ENCODE measurements around the gene FCN2. TPM values are rescaled to one million over a fixed set of nuclear protein-coding genes. Genes with fewer than 3 reads are reported as not detected.

The FCN2 gene
- total RNA-seq, 2 experiments from 2014 or later, result not detected

DNA sequence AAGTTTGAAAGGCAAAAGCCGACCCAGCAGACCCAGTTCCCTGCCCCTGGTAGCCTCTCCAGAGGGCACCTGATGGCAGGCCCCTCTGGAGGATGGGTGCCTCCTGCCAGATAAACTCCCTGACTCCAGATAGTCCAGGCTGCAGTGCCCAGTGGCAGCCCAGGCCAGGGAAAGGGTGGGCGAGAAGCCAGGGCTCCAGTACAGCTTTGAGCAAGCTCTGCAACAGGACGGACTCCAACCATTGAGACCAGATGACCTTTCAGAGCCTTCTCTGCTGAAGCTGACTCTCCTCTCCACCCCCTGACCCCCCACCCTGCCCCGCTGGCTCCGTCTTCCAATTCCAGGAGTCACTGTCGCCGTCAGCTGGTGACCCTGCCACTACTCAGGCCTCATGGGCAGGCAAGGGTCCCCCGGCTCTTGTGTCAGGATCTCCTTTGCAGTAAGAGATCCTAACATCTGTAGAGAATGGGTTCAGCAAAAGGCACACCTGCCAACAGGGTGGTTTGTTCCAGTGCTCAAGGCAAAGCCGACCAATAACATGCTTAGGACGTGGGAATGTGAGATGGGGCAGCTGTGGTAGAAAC, 52.6 kb downstream of the FCN2 start:
- H3K27ac Mint-ChIP-seq, result no peak overlapping the region
- ATAC-seq (ENCODE audit: poor library complexity), result no peak
- intact Hi-C loops (cut with DNase I, micrococcal nuclease), result no loop called here
- CTCF ChIA-PET, result no interaction called here
- Histone ChIP-seq H3K27me3 (ENCODE audit: control insufficient read depth in 1 of 2, insufficient read depth in 2 of 2, low read length in 2 of 2) (peaks cover 4 to 6% of the 10 kb centered on the region in 2 experiments), H3K27ac (ENCODE audit: low read depth in 1 of 2, low read length in 2 of 2) (no peak overlapping the region), H3K4me3 (ENCODE audit: low read length) (no peak overlapping the region), H3K36me3 (ENCODE audit: insufficient read depth, low read length) (no peaks in the 10 kb centered on the region), H3K4me1 (ENCODE audit: insufficient read depth, low read length) (peaks cover 2% of the 10 kb centered on the region), H3K9me3 (ENCODE audit: control insufficient read depth in 1 of 2, insufficient read depth in 1 of 2, low read length in 2 of 2) (no peaks in the 10 kb centered on the region)
- TF ChIP-seq, protein P1, sequence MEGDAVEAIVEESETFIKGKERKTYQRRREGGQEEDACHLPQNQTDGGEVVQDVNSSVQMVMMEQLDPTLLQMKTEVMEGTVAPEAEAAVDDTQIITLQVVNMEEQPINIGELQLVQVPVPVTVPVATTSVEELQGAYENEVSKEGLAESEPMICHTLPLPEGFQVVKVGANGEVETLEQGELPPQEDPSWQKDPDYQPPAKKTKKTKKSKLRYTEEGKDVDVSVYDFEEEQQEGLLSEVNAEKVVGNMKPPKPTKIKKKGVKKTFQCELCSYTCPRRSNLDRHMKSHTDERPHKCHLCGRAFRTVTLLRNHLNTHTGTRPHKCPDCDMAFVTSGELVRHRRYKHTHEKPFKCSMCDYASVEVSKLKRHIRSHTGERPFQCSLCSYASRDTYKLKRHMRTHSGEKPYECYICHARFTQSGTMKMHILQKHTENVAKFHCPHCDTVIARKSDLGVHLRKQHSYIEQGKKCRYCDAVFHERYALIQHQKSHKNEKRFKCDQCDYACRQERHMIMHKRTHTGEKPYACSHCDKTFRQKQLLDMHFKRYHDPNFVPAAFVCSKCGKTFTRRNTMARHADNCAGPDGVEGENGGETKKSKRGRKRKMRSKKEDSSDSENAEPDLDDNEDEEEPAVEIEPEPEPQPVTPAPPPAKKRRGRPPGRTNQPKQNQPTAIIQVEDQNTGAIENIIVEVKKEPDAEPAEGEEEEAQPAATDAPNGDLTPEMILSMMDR (IDR thresholded peaks at IDR 0.05), result no peak
- POLR2A ChIA-PET, result no interaction called here
- DNase-seq, result no peak
- H3K27me3 Mint-ChIP-seq, result peaks cover 25% of the 10 kb centered on the region
- H3K36me3 Mint-ChIP-seq (ENCODE audit: low read depth), result no peaks in the 10 kb centered on the region
- no peaks in the 10 kb centered on the region for H3K9me3 Mint-ChIP-seq
- no peaks in the 10 kb centered on the region for H3K4me1 Mint-ChIP-seq (ENCODE audit: low read depth)
- no peak overlapping the region for H3K4me3 Mint-ChIP-seq

DNA sequence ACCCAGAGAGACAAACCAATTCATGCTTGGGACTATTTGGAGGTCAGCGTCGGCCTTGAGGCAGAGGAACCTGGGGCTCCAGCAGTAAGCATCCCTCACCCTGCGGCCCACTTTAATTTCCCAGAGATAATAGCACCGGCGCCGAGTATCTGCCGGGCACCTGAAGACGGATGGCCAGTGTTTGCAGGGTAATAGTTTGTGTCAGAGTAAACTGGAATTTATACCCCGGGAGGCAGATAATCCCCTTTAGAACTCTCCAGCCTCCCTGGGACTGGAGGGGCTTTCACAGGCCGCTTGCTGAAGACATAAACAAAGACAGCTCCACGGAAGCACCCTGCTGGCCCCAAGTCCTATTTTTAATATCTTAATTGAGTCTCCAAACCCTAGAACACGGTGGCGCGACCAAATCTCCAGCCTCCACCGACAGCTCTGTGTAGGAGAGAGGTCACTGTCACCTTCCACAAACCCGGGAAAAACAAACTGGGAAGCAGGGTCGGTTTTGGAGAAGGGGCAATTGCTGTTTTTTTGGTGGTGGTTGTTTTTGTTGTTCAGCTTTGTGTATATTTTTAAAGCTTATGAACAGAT, 54.5 kb downstream of the FCN2 start:
- Histone ChIP-seq H3K4me3 (ENCODE audit: low read length) (no peak overlapping the region), H3K36me3 (ENCODE audit: insufficient read depth, low read length) (no peaks in the 10 kb centered on the region), H3K4me1 (ENCODE audit: insufficient read depth, low read length) (peaks cover 2% of the 10 kb centered on the region), H3K27ac (ENCODE audit: low read depth in 1 of 2, low read length in 2 of 2) (no peak overlapping the region), H3K27me3 (ENCODE audit: control insufficient read depth in 1 of 2, insufficient read depth in 2 of 2, low read length in 2 of 2) (peaks cover 4 to 6% of the 10 kb centered on the region in 2 experiments), H3K9me3 (ENCODE audit: control insufficient read depth in 1 of 2, insufficient read depth in 1 of 2, low read length in 2 of 2) (peaks cover 0 to 1% of the 10 kb centered on the region in 2 experiments)
- CTCF ChIA-PET, result no interaction called here
- Mint-ChIP-seq H3K36me3 (ENCODE audit: low read depth) (no peaks in the 10 kb centered on the region), H3K9me3 (no peaks in the 10 kb centered on the region), H3K27me3 (peaks cover 24% of the 10 kb centered on the region), H3K4me3 (no peak overlapping the region), H3K27ac (no peak overlapping the region), H3K4me1 (ENCODE audit: low read depth) (no peaks in the 10 kb centered on the region)
- ATAC-seq (ENCODE audit: poor library complexity) (no peak), DNase-seq (no peak)
- POLR2A ChIA-PET, result no interaction called here
- TF ChIP-seq, protein P1 (IDR thresholded peaks at IDR 0.05), result no peak
- intact Hi-C loops (cut with DNase I, micrococcal nuclease), result no loop called here

DNA sequence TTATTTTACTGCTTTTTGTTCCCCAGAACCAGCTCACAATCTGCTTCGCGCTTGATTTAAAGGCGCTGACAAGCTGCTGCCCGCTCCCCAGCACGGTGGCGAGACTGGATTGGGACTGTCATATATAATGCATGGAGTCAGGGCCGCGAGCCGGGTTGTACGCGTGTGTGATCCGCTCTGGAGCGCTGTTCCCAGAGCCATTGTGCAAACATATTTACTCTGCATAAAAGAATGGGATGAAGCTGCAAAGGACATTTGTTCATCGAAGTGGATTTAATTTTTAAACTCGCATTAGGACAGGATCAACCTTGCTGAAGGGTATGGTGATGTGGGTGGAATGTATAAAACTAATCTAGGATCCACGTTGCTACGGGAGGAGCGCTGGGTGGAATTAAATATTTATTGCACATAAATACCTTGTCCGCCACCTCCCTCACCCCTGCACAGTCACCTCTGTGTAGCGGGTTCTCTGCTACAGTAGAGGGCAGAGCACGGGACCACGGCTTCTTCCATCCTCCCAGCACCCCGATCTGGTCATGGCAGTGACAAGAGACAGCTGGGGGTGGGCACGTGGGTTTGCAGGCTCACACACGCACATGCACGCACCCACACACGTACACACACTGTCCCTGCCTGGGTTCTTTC, 55.2 kb downstream of the FCN2 start:
- no peaks in the 10 kb centered on the region for H3K36me3 ChIP-seq (ENCODE audit: insufficient read depth, low read length)
- peaks cover 0 to 4% of the 10 kb centered on the region in 2 experiments for H3K9me3 ChIP-seq (ENCODE audit: control insufficient read depth in 1 of 2, insufficient read depth in 1 of 2, low read length in 2 of 2)
- intact Hi-C loops (cut with DNase I, micrococcal nuclease), result no loop called here
- H3K27ac Mint-ChIP-seq, result no peak overlapping the region
- no peak overlapping the region for H3K27ac ChIP-seq (ENCODE audit: low read depth in 1 of 2, low read length in 2 of 2)
- ChIA-PET CTCF (no interaction called here), POLR2A (no interaction called here)
- H3K27me3 Mint-ChIP-seq, result peaks cover 20% of the 10 kb centered on the region
- H3K4me3 ChIP-seq (ENCODE audit: low read length), result no peak overlapping the region
- H3K36me3 Mint-ChIP-seq (ENCODE audit: low read depth), result no peaks in the 10 kb centered on the region
- no peak overlapping the region for H3K4me3 Mint-ChIP-seq
- ATAC-seq (ENCODE audit: poor library complexity) (no peak), DNase-seq (no peak)
- H3K9me3 Mint-ChIP-seq, result no peaks in the 10 kb centered on the region
- TF ChIP-seq, protein P1 (IDR thresholded peaks at IDR 0.05), result no peak
- peaks cover 2% of the 10 kb centered on the region for H3K4me1 ChIP-seq (ENCODE audit: insufficient read depth, low read length)
- H3K4me1 Mint-ChIP-seq (ENCODE audit: low read depth), result no peaks in the 10 kb centered on the region
- H3K27me3 ChIP-seq (ENCODE audit: control insufficient read depth in 1 of 2, insufficient read depth in 2 of 2, low read length in 2 of 2), result peaks cover 4 to 6% of the 10 kb centered on the region in 2 experiments
